B cell (primary cell): ENCODE measurements around the gene VPS13A. TPM values are rescaled to one million over a fixed set of nuclear protein-coding genes. Genes with fewer than 3 reads are reported as not detected.

Experiments
- ATAC-seq: fragments of 200-7000 bp; cut with Tn5 transposase; one replicate; pipeline ENCODE4 v1.10.0; 2021; ENCODE audit warnings: low read depth, mild to moderate bottlenecking, moderate number of reproducible peaks, moderate library complexity
- CTCF ChIA-PET: fragments of 350-600 bp; sonication (Branson Sonifier 250); formaldehyde crosslinking; loops from one replicate; lab custom pipeline; 2021; ENCODE audit warnings: antibody characterized with exemption, inconsistent platforms; lab: Charles Lee
- POLR2A ChIA-PET: fragments of 350-600 bp; sonication (Branson Sonifier 250); formaldehyde crosslinking; loops from one replicate; lab custom pipeline; 2021; ENCODE audit warnings: antibody characterized with exemption; lab: Charles Lee
- DNase-seq: peaks from one replicate; pipeline ENCODE4 v3.0.0; 2013
- H2AFZ ChIP-seq: 2 replicates; pipeline ENCODE4 v1.6.1; 2012; ENCODE audit warnings: mild to moderate bottlenecking, low read depth, low read length; ENCODE audit not compliant: insufficient read depth, poor library complexity, severe bottlenecking
- H3K27ac ChIP-seq, 2 donors: 1 replicate in 1 of 2; 2 replicates in 1 of 2; pipeline ENCODE4 v1.5.1; 2012 to 2013; ENCODE audit warnings: low read length in 2 of 2, mild to moderate bottlenecking in 2 of 2, moderate library complexity in 1 of 2
- H3K27me3 ChIP-seq, 4 experiments: fragments of 200-600 bp in 1 of 4; sonication (generic) in 1 of 4; replicated peaks in 1 of 4; 1 replicate in 2 of 4; 2 replicates in 2 of 4; pipeline versions ENCODE4 v1.6.1 to v1.7.0; 2013 to 2016; ENCODE audit warnings: low read length in 3 of 4, mild to moderate bottlenecking in 2 of 4, mixed read lengths in 1 of 4, moderate library complexity in 1 of 4; ENCODE audit not compliant: insufficient read depth in 4 of 4, control insufficient read depth in 3 of 4; ENCODE audit errors: control extremely low read depth in 1 of 4
- H3K36me3 ChIP-seq, 2 experiments: replicated peaks in 1 of 2; 1 replicate in 1 of 2; 2 replicates in 1 of 2; pipeline versions ENCODE4 v1.6.1 to v1.7.1; 2013; ENCODE audit warnings: low read length in 1 of 2; ENCODE audit not compliant: insufficient read depth in 2 of 2, control insufficient read depth in 1 of 2; ENCODE audit errors: control extremely low read depth in 1 of 2, extremely low read depth in 1 of 2
- H3K4me1 ChIP-seq, 2 donors: fragments of 200-600 bp in 1 of 2; sonication (generic) in 1 of 2; 1 replicate in 1 of 2; 2 replicates in 1 of 2; pipeline versions ENCODE4 v1.5.1 to v1.6.1; 2013 to 2017; ENCODE audit warnings: low read length in 2 of 2; ENCODE audit not compliant: control insufficient read depth in 2 of 2, insufficient read depth in 2 of 2
- H3K4me2 ChIP-seq: replicated peaks from 2 replicates; pipeline ENCODE3; 2012; ENCODE audit warnings: mild to moderate bottlenecking, low read depth, low read length; ENCODE audit not compliant: poor library complexity, severe bottlenecking
- H3K4me3 ChIP-seq, 5 experiments: fragments of 200-600 bp in 1 of 5; sonication (generic) in 1 of 5; 1 replicate in 3 of 5; 2 replicates in 2 of 5; pipeline versions ENCODE4 v1.5.1 to v1.7.0; 2011 to 2016; ENCODE audit warnings: low read length in 4 of 5, mild to moderate bottlenecking in 4 of 5, low read depth in 2 of 5, control low read depth in 1 of 5, moderate library complexity in 1 of 5; ENCODE audit not compliant: insufficient read depth in 1 of 5; ENCODE audit errors: control extremely low read depth in 1 of 5, extremely low read depth in 1 of 5
- H3K79me2 ChIP-seq: fragments of 200-600 bp; sonication (generic); one replicate; pipeline ENCODE4 v1.6.0; 2016; ENCODE audit warnings: low read length; ENCODE audit not compliant: control insufficient read depth, insufficient read depth
- H3K9ac ChIP-seq: fragments of 200-600 bp; sonication (generic); 2 replicates; pipeline ENCODE4 v1.6.1; 2017; ENCODE audit warnings: mild to moderate bottlenecking, low read length, moderate library complexity
- H3K9me3 ChIP-seq, 3 donors: one replicate each; pipeline versions ENCODE4 v1.6.1 to v1.7.1; 2013; ENCODE audit warnings: low read length in 2 of 3; ENCODE audit not compliant: control insufficient read depth in 2 of 3, insufficient read depth in 1 of 3; ENCODE audit errors: control extremely low read depth in 1 of 3
- H4K20me1 ChIP-seq: 2 replicates; pipeline ENCODE4 v1.6.0; 2012; ENCODE audit warnings: mild to moderate bottlenecking, low read length; ENCODE audit not compliant: insufficient read depth, control insufficient read depth, poor library complexity, severe bottlenecking
- H3K27ac Mint-ChIP-seq: one replicate; pipeline ENCODE4 v1.8.0; 2021; ENCODE audit warnings: mixed read lengths
- H3K27me3 Mint-ChIP-seq: one replicate; pipeline ENCODE4 v1.8.0; 2021; ENCODE audit warnings: mixed read lengths
- H3K4me1 Mint-ChIP-seq: one replicate; pipeline ENCODE4 v1.8.0; 2021; ENCODE audit warnings: mixed read lengths
- H3K4me3 Mint-ChIP-seq: one replicate; pipeline ENCODE4 v1.8.0; 2021; ENCODE audit warnings: mixed read lengths
- H3K9me3 Mint-ChIP-seq: one replicate; pipeline ENCODE4 v1.8.0; 2022; ENCODE audit warnings: mixed read lengths; ENCODE audit not compliant: insufficient read depth
- EZH2 ChIP-seq: IDR thresholded peaks from 2 replicates; pipeline ENCODE4 v1.6.1; 2012; ENCODE audit warnings: borderline replicate concordance, low read depth, mild to moderate bottlenecking, moderate library complexity, low read length; ENCODE audit not compliant: insufficient read depth, poor library complexity, severe bottlenecking
- WGBS: methylation state at CpG from one replicate; pipeline ENCODE4 v1.1.5; 2013; ENCODE audit warnings: missing lambda C conversion rate; ENCODE audit not compliant: insufficient coverage; 5-methylcytosine and 5-hydroxymethylcytosine counted together
- intact Hi-C: fragments of 100-400 bp; cut with micrococcal nuclease; formaldehyde crosslinking; loops from one replicate; pipeline ENCODE4 v1.10.0; 2022
- polyA plus RNA-seq: library from polyadenylated mRNA; depleted of rRNA; stranded (reverse); fragments of >200 nt; gene quantifications from 2 replicates; pipeline ENCODE4 v1.2.3, GENCODE V29; 2012
- total RNA-seq, 2 donors: library from RNA; stranded (reverse); fragments of 120-200 nt in 1 of 2; gene quantifications; 1 replicate in 1 of 2; 2 replicates in 1 of 2; pipeline versions ENCODE4 v1.2.3 to v1.2.4, GENCODE V29; 2013 to 2022
- TF ChIP-seq, protein P1 (sequence below): fragments of 200-600 bp; IDR thresholded peaks from one replicate; pipeline ENCODE4 v1.8.0; 2022; ENCODE audit warnings: antibody characterized with exemption, mild to moderate bottlenecking

The VPS13A gene
- total and polyA plus RNA-seq, 2 donors (not counting 1 experiment from before 2014, with no cell fraction given): 6.5 to 57.8 TPM

DNA sequence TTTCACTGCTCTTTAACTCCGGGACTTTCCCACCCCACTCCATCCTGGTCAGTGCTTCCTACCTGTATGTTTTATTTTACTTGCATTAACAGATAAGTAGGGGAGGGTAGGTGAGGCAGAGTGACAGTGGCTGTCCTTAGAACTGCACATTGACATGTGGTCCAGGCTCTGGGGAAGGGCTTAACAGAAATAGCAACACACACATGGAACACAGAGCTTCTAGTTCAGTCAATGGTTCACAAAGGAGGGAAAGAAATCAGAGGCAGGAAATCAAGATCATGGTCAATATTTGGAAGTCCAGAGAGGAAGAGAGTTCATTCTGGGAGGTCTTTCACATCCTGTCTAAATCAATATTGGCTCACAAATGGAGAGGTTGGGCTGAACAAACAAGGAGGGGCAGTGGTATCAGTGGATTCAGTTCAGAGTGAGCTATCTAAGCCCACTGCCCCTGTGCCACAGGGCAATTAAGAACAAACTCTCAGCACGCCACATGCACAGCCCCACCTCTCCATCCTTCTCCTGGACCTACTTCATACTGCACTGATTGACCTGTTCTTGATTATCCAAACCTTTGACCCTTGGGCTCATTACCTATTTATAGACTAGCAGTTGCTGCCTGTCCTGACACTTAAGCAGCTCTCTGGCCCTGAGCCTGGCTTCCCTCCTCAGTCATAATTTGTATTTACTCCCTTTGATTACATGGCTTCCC, 6.2 kb upstream of the VPS13A start:
- H3K4me2 ChIP-seq: no peak overlapping the region
- CTCF ChIA-PET: interaction anchor here (0.8 to 1.2 kb wide), 3 partner anchors 8 to 22 kb away, joined by 3 to 4 read pairs (median 3); no protein-coding TSS in a partner anchor
- H2AFZ ChIP-seq: no peak overlapping the region
- H3K27ac ChIP-seq: no peak overlapping the region
- Mint-ChIP-seq H3K27ac (no peak overlapping the region), H3K4me1 (peaks cover 2% of the 10 kb centered on the region), H3K9me3 (no peaks in the 10 kb centered on the region), H3K4me3 (no peak overlapping the region), H3K27me3 (no peaks in the 10 kb centered on the region)
- H3K79me2 ChIP-seq: no peaks in the 10 kb centered on the region
- ATAC-seq (no peak), DNase-seq (no peak)
- POLR2A ChIA-PET: no interaction called here
- H4K20me1 ChIP-seq: no peaks in the 10 kb centered on the region
- H3K4me1 ChIP-seq: no peaks in the 10 kb centered on the region
- no peaks in the 10 kb centered on the region for H3K27me3 ChIP-seq
- no peaks in the 10 kb centered on the region for H3K9me3 ChIP-seq
- no peak overlapping the region for H3K4me3 ChIP-seq
- WGBS: 100% methylated on average over 1 of the region's 2 CpGs
- H3K36me3 ChIP-seq: no peaks in the 10 kb centered on the region
- intact Hi-C loops: loop anchor here (10.0 kb wide), 1 partner anchor 1124 kb away; the partner anchor contains the start of gene PSAT1
- TF ChIP-seq EZH2: no peak
- TF ChIP-seq, protein P1, sequence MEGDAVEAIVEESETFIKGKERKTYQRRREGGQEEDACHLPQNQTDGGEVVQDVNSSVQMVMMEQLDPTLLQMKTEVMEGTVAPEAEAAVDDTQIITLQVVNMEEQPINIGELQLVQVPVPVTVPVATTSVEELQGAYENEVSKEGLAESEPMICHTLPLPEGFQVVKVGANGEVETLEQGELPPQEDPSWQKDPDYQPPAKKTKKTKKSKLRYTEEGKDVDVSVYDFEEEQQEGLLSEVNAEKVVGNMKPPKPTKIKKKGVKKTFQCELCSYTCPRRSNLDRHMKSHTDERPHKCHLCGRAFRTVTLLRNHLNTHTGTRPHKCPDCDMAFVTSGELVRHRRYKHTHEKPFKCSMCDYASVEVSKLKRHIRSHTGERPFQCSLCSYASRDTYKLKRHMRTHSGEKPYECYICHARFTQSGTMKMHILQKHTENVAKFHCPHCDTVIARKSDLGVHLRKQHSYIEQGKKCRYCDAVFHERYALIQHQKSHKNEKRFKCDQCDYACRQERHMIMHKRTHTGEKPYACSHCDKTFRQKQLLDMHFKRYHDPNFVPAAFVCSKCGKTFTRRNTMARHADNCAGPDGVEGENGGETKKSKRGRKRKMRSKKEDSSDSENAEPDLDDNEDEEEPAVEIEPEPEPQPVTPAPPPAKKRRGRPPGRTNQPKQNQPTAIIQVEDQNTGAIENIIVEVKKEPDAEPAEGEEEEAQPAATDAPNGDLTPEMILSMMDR: no peak
- H3K9ac ChIP-seq: no peak overlapping the region

DNA sequence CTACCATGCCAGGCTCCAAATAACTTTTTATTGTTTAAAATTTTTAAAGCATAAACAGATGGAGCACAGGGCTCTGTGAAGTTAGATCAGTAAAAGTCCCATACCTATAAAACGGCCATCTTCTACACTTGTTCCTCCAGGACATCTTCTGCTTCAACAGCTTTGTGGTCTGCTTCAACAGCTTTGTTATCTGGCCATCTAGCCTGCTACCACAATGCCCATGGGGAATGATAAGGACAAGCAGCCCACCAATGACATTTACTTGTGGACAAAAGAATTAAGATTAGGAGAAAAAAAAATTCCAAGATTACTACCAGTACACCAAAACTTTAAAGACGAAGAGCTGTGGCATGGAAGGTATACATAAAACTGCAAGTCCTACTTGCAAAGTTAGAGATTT, 2.2 kb upstream of the VPS13A start:
- Histone ChIP-seq H3K4me3 (no peak overlapping the region), H3K36me3 (no peaks in the 10 kb centered on the region), H3K27ac (no peak overlapping the region), H3K9ac (no peak overlapping the region), H3K9me3 (no peaks in the 10 kb centered on the region), H3K4me1 (peaks cover 6 to 18% of the 10 kb centered on the region in 2 donors), H3K4me2 (no peak overlapping the region), H3K79me2 (peaks cover 10% of the 10 kb centered on the region), H4K20me1 (no peaks in the 10 kb centered on the region), H2AFZ (no peak overlapping the region), H3K27me3 (no peaks in the 10 kb centered on the region)
- H3K9me3 Mint-ChIP-seq: no peaks in the 10 kb centered on the region
- DNase-seq (no peak), ATAC-seq (no peak)
- ChIA-PET CTCF (interaction anchor here (3.3 kb wide), 1 partner anchor 9 kb away, joined by 40 read pairs; no protein-coding TSS in a partner anchor), POLR2A (no interaction called here)
- intact Hi-C loops: loop anchor here (5.0 to 10.0 kb wide), 4 partner anchors 418 to 1120 kb away; partner anchors contain the start of genes GNAQ and PSAT1
- H3K4me3 Mint-ChIP-seq: no peak overlapping the region
- 40% methylated on average over 1 of the region's 2 CpGs for WGBS
- no peak overlapping the region for H3K27ac Mint-ChIP-seq
- peaks cover 25% of the 10 kb centered on the region for H3K4me1 Mint-ChIP-seq
- TF ChIP-seq, protein P1: no peak
- TF ChIP-seq EZH2: no peak
- H3K27me3 Mint-ChIP-seq: no peaks in the 10 kb centered on the region
